GM23248 (cell line): Measurements from ENCODE around the gene RCSD1. TPM values are rescaled to one million over a fixed set of nuclear protein-coding genes. Genes with fewer than 3 reads are reported as not detected.

Experiments used
- DNase-seq: peaks from one replicate; pipeline ENCODE4 v3.0.0-alpha.2; 2015
- H2AFZ ChIP-seq: fragments of 200-600 bp; sonication (generic); 2 replicates; pipeline ENCODE4 v1.6.1; 2016; ENCODE audit warnings: antibody characterized with exemption
- H3F3A ChIP-seq: fragments of 200-600 bp; sonication (generic); 2 replicates; pipeline ENCODE4 v1.6.1; 2016; ENCODE audit warnings: mild to moderate bottlenecking, antibody characterized with exemption, mixed run types; ENCODE audit not compliant: insufficient read depth
- H3K27ac ChIP-seq: fragments of 200-600 bp; sonication (generic); 2 replicates; pipeline ENCODE4 v1.5.1; 2016; ENCODE audit warnings: mild to moderate bottlenecking
- H3K27me3 ChIP-seq: fragments of 200-600 bp; sonication (generic); replicated peaks from 2 replicates; pipeline ENCODE4 v1.6.1; 2016; ENCODE audit warnings: mild to moderate bottlenecking; ENCODE audit not compliant: insufficient read depth
- H3K36me3 ChIP-seq: fragments of 200-600 bp; sonication (generic); 2 replicates; pipeline ENCODE4 v1.6.1; 2016; ENCODE audit warnings: low read depth, mild to moderate bottlenecking
- H3K4me1 ChIP-seq: fragments of 200-600 bp; sonication (generic); 2 replicates; pipeline ENCODE4 v1.6.1; 2016; ENCODE audit warnings: mild to moderate bottlenecking; ENCODE audit not compliant: insufficient read depth
- H3K4me2 ChIP-seq: fragments of 200-600 bp; sonication (generic); one replicate; pipeline ENCODE4 v1.6.1; 2016; ENCODE audit warnings: mild to moderate bottlenecking; ENCODE audit not compliant: unreplicated experiment
- H3K4me3 ChIP-seq: fragments of 200-600 bp; sonication (generic); 2 replicates; pipeline ENCODE4 v1.5.1; 2016; ENCODE audit warnings: mild to moderate bottlenecking
- H3K79me2 ChIP-seq: fragments of 200-600 bp; sonication (generic); 2 replicates; pipeline ENCODE4 v1.6.1; 2016; ENCODE audit warnings: mild to moderate bottlenecking; ENCODE audit not compliant: insufficient read depth
- H3K9ac ChIP-seq: fragments of 200-600 bp; sonication (generic); 2 replicates; pipeline ENCODE4 v1.6.1; 2016; ENCODE audit warnings: mild to moderate bottlenecking
- H3K9me2 ChIP-seq: fragments of 200-600 bp; sonication (generic); 2 replicates; pipeline ENCODE4 v1.6.1; 2016; ENCODE audit warnings: mixed run types, mild to moderate bottlenecking, moderate library complexity; ENCODE audit not compliant: insufficient read depth
- H3K9me3 ChIP-seq: fragments of 200-600 bp; sonication (generic); one replicate; pipeline ENCODE4 v1.6.1; 2017; ENCODE audit warnings: low read depth
- H4K20me1 ChIP-seq: fragments of 200-600 bp; sonication (generic); 2 replicates; pipeline ENCODE4 v1.6.0; 2016; ENCODE audit not compliant: insufficient read depth
- EZH2 ChIP-seq: fragments of 200-600 bp; sonication (generic); IDR thresholded peaks from 2 replicates; pipeline ENCODE4 v1.6.1; 2018; ENCODE audit warnings: antibody characterized with exemption, mild to moderate bottlenecking; ENCODE audit not compliant: insufficient read depth, poor library complexity, severe bottlenecking
- EZH2phosphoT487 ChIP-seq: fragments of 200-600 bp; sonication (generic); IDR thresholded peaks from 2 replicates; pipeline ENCODE4 v1.6.1; 2018; ENCODE audit warnings: antibody characterized with exemption, moderate library complexity, mild to moderate bottlenecking, low read depth; ENCODE audit not compliant: insufficient read depth
- WGBS, 2 experiments: methylation state at CpG; one replicate each; pipeline ENCODE4 v1.1.6; 2015 to 2017; ENCODE audit warnings: low lambda C conversion rate in 2 of 2, low coverage in 1 of 2; ENCODE audit errors: missing lambda C conversion rate in 2 of 2; 5-methylcytosine and 5-hydroxymethylcytosine counted together
- in situ Hi-C: fragments of 300-500 bp; cut with MboI; formaldehyde crosslinking; loops from 2 replicates; pipeline ENCODE4 v1.15.0; 2020
- polyA plus RNA-seq: library from polyadenylated mRNA; unstranded; fragments of >200 nt; fragmentation: Nextera tagmentation; extraction: Ambion mirVana; gene quantifications from 2 replicates; pipeline ENCODE4 v1.2.1, GENCODE V29; 2016
- total RNA-seq: library from RNA; depleted of rRNA; stranded (reverse); fragments of >200 nt; shearing (Covaris generic); gene quantifications from 2 replicates; pipeline ENCODE4 v1.2.3, GENCODE V29; 2014

The RCSD1 gene
- total and polyA plus RNA-seq, 2 experiments from 2014 or later, result 0.22 to 0.23 TPM

DNA sequence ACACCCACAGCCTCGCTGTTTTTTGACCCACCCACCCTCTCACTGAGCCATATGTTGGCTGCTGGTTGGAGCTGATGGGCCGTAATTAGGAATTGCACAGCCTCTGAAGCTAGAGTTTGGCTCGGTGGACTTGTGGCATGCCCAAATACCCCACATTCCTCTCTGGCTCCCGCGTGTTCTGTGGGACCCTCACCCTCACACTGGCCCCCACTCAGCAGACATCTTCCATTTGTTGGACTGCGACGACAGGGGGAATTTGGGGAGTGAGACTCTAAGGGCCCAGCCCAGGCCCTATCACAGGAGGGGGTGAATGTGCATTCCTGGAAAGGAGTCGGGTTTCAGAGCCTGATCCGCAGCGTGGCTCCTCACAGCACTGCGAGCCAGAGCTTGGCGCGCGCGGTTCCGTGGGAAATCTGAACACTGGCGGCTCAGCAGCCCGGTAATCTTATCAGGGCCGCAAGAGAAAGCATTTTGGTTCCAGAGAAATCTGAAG is 5.2 kb downstream of the RCSD1 start:
- Histone ChIP-seq H3K9me3 (no peaks in the 10 kb centered on the region), H3K27me3 (no peaks in the 10 kb centered on the region), H3K4me2 (no peak overlapping the region), H3K79me2 (no peaks in the 10 kb centered on the region), H2AFZ (peak overlapping the region; percentile 55), H3K9me2 (no peaks in the 10 kb centered on the region), H3K4me3 (no peak overlapping the region), H3K4me1 (no peaks in the 10 kb centered on the region), H3K27ac (no peak overlapping the region), H3K9ac (no peak overlapping the region), H4K20me1 (no peaks in the 10 kb centered on the region), H3F3A (no peaks in the 10 kb centered on the region), H3K36me3 (no peaks in the 10 kb centered on the region)
- WGBS, 2 experiments, result 27 to 32% methylated on average over 19 of the region's 19 CpGs
- in situ Hi-C loops, result no loop called here
- TF ChIP-seq EZH2 (no peak), EZH2phosphoT487 (no peak)
- DNase-seq, result peak; percentile 33

DNA sequence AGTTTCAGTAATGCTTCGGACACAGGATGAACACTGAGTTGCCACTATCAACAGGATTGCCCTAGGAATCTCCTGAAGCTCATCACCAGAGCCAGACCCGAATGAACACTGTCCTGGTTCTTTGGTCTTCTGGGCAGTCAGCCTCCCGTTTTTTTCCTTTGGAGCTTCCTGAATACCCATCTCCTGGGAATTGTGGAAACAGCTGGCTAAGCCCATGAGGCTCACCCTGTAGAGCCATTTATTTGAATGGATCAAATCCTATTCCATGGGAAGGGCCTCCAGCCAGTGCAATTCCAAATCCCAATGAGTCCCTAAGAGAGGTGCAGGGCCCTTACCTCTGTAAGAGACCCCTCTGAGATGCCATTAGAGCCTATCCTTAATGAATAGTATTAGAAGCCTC is 5.9 kb downstream of the RCSD1 start:
- no peaks in the 10 kb centered on the region for H3K36me3 ChIP-seq
- 67 to 74% methylated on average over 3 of the region's 3 CpGs for WGBS, 2 experiments
- no peak overlapping the region for H3K4me3 ChIP-seq
- H3K79me2 ChIP-seq, result no peaks in the 10 kb centered on the region
- H3K27me3 ChIP-seq, result no peaks in the 10 kb centered on the region
- no peaks in the 10 kb centered on the region for H3K9me2 ChIP-seq
- H2AFZ ChIP-seq, result no peak overlapping the region
- no peaks in the 10 kb centered on the region for H3F3A ChIP-seq
- no peak for TF ChIP-seq EZH2phosphoT487
- TF ChIP-seq EZH2, result no peak
- no peak for DNase-seq
- no peak overlapping the region for H3K27ac ChIP-seq
- H3K4me1 ChIP-seq, result no peaks in the 10 kb centered on the region
- in situ Hi-C loops, result no loop called here
- no peak overlapping the region for H3K4me2 ChIP-seq
- no peaks in the 10 kb centered on the region for H3K9me3 ChIP-seq
- no peak overlapping the region for H3K9ac ChIP-seq
- H4K20me1 ChIP-seq, result no peaks in the 10 kb centered on the region

DNA sequence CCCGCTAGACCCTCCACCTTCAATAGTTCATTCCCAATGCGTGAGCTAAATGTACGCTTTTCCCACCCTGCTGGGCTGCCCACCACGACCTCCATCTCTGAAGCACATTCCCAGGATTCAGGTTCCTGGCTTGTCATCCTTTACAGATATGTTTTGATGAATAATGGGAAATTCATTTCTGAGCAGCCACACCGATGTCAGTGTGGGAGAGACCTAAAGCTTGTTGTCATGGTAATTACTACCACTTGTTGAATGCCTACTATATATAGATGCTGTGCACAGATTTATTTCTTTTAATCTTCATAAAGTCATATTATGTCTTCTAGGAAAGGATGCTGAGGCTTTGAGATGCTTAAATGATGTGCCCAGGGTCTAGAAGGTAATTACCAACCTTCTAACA is 8.0 kb downstream of the RCSD1 start:
- WGBS, 2 experiments, result 66 to 69% methylated on average over 5 of the region's 5 CpGs
- no peak overlapping the region for H2AFZ ChIP-seq
- H4K20me1 ChIP-seq, result no peaks in the 10 kb centered on the region

DNA sequence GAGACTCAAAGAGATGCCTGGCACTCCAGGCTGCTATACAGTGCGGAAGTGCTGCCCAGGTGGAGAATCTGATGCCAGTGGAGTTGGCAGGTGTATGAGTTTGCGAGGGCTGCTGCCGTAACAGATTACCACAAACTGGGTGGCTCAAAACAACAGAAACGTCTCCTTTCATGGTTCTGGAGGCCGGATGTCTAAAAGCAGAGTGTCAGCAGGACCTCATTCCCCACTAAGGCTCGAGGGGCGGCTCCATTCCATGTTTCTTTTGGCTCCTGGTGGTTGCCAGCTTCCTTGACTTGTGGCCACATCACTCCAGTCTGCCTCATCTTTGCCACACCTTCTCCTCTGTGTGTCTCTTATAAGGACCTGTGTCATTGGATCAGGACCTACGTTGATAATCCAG is 10.0 kb downstream of the RCSD1 start:
- no peaks in the 10 kb centered on the region for H3K4me1 ChIP-seq
- no peak for DNase-seq
- H3K36me3 ChIP-seq, result no peaks in the 10 kb centered on the region
- no peaks in the 10 kb centered on the region for H4K20me1 ChIP-seq
- in situ Hi-C loops, result no loop called here
- no peaks in the 10 kb centered on the region for H3K27me3 ChIP-seq
- H3K9me2 ChIP-seq, result no peaks in the 10 kb centered on the region
- H3K27ac ChIP-seq, result no peak overlapping the region
- H3K9me3 ChIP-seq, result no peaks in the 10 kb centered on the region
- TF ChIP-seq EZH2, result no peak
- TF ChIP-seq EZH2phosphoT487, result no peak
- no peak overlapping the region for H2AFZ ChIP-seq
- WGBS, 2 experiments, result 81% methylated on average over 8 of the region's 8 CpGs
- no peaks in the 10 kb centered on the region for H3F3A ChIP-seq
- no peaks in the 10 kb centered on the region for H3K79me2 ChIP-seq
- H3K4me3 ChIP-seq, result no peak overlapping the region
- no peak overlapping the region for H3K4me2 ChIP-seq
- no peak overlapping the region for H3K9ac ChIP-seq

More for the DNA sequence above, 8.0 kb downstream of the RCSD1 start:
- no peaks in the 10 kb centered on the region for H3K9me3 ChIP-seq
- H3K79me2 ChIP-seq, result no peaks in the 10 kb centered on the region
- no peak overlapping the region for H3K4me2 ChIP-seq
- DNase-seq, result no peak
- H3K36me3 ChIP-seq, result no peaks in the 10 kb centered on the region
- no peaks in the 10 kb centered on the region for H3K9me2 ChIP-seq
- no peak overlapping the region for H3K27ac ChIP-seq
- H3F3A ChIP-seq, result no peaks in the 10 kb centered on the region
- TF ChIP-seq EZH2, result no peak
- no peak for TF ChIP-seq EZH2phosphoT487
- no peaks in the 10 kb centered on the region for H3K27me3 ChIP-seq
- no peaks in the 10 kb centered on the region for H3K4me1 ChIP-seq
- in situ Hi-C loops, result no loop called here
- H3K9ac ChIP-seq, result no peak overlapping the region
- no peak overlapping the region for H3K4me3 ChIP-seq

DNA sequence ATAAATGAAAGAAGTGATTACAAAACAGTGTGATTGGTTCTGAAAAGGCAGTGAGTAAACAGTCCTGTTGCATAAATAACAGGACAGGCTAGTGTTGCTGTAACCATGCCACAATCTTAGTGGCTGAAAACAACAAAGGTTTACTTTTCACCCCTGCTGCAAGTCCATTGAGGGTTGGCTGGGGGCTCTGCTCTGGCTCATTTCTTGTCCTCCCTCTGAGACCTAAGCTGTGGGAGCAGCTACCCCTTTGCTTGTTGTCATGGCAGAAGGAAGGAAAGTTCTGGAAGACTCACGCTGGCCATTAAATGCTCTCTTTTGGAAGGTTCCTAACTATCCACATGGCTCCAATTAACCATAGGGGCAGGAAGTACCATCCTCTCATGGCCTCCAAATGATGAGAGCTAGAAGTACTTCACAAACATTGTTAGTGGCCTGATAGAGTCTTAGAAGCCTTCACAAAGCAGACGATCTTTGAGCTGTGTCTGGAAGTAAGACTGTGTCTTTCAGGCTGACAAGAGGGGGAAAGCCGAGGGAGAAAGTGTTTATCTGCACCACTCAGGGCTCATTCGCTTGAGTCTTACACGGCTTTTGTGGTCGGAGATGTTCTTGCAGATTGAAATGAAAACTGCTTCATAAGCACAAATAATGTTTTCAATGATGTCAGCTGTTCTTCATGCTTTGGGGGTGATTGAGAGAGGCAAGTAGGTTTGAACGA is 11.9 kb downstream of the RCSD1 start:
- no peak overlapping the region for H3K4me2 ChIP-seq
- no peak for DNase-seq
- H2AFZ ChIP-seq, result no peak overlapping the region
- no peaks in the 10 kb centered on the region for H3K4me1 ChIP-seq
- TF ChIP-seq EZH2, result no peak
- TF ChIP-seq EZH2phosphoT487, result no peak
- no peaks in the 10 kb centered on the region for H3F3A ChIP-seq
- H3K9me2 ChIP-seq, result no peaks in the 10 kb centered on the region
- in situ Hi-C loops, result no loop called here
- H3K4me3 ChIP-seq, result no peak overlapping the region
- no peaks in the 10 kb centered on the region for H3K9me3 ChIP-seq
- H3K27me3 ChIP-seq, result no peaks in the 10 kb centered on the region
- WGBS, 2 experiments, result 80 to 81% methylated on average over 7 of the region's 7 CpGs
- no peaks in the 10 kb centered on the region for H3K79me2 ChIP-seq
- no peak overlapping the region for H3K9ac ChIP-seq
- no peaks in the 10 kb centered on the region for H3K36me3 ChIP-seq
- no peak overlapping the region for H3K27ac ChIP-seq
- H4K20me1 ChIP-seq, result no peaks in the 10 kb centered on the region
